ENCODE results near the gene RGL1. TPM values are rescaled to one million over a fixed set of nuclear protein-coding genes. Genes with fewer than 3 reads are reported as not detected.

RGL1 gene
- total RNA-seq, 1 experiment from 2014 or later, result 1.3 TPM

- DNase-seq (ENCODE audit: low read depth, low spot score) (no peak), ATAC-seq (no peak)
- H3K9ac ChIP-seq (ENCODE audit: low read length), result no peak overlapping the region
- ChIA-PET RAD21 (ENCODE audit: low non-redundant PET in 1 of 2, low total read pairs in 2 of 2, uncharacterized antibody in 2 of 2, unreplicated experiment in 2 of 2) (no interaction called here), CTCF (no interaction called here), POLR2A (no interaction called here)
- H2AFZ ChIP-seq (ENCODE audit: low read depth, low read length, poor library complexity, severe bottlenecking), result no peak overlapping the region
- H3K4me1 ChIP-seq (ENCODE audit: control insufficient read depth in 1 of 2, insufficient read depth in 2 of 2, low read length in 2 of 2), result no peaks in the 10 kb centered on the region
- H4K20me1 ChIP-seq (ENCODE audit: insufficient read depth), result no peaks in the 10 kb centered on the region
- BruUV-seq (replicated peaks), result no TSS peak
- no peaks in the 10 kb centered on the region for H3K9me2 ChIP-seq (ENCODE audit: insufficient read depth)
- no peaks in the 10 kb centered on the region for H3K79me2 ChIP-seq (ENCODE audit: insufficient read depth, low read length)
- H3K27ac ChIP-seq (ENCODE audit: low read depth, low read length), result no peak overlapping the region
- no peak for TF ChIP-seq REST (IDR thresholded peaks at IDR 0.05; ENCODE audit: low read depth)
- TF ChIP-seq ZNF274 (IDR thresholded peaks at IDR 0.05; ENCODE audit: low read depth, low read length), result no peak
- TF ChIP-seq JUND (IDR thresholded peaks at IDR 0.05), result no peak
- no peak for TF ChIP-seq CTCF (IDR thresholded peaks at IDR 0.05 in 2 of 3, conservative IDR thresholded peaks at IDR 0.05 in 1 of 3; ENCODE audit: borderline replicate concordance in 1 of 3, insufficient read depth in 1 of 3, low read depth in 2 of 3, low read length in 2 of 3)
- TF ChIP-seq FOSL1 (IDR thresholded peaks at IDR 0.05; ENCODE audit: low read depth), result no peak
- no peak for TF ChIP-seq EZH2 (IDR thresholded peaks at IDR 0.05)
- no peak for TF ChIP-seq EZH2phosphoT487 (IDR thresholded peaks at IDR 0.05; ENCODE audit: borderline replicate concordance)
- TF ChIP-seq ZBTB33 (IDR thresholded peaks at IDR 0.05; ENCODE audit: extremely low read depth, insufficient replicate concordance, low read length), result no peak
- TF ChIP-seq TCF7L2 (IDR thresholded peaks at IDR 0.05; ENCODE audit: borderline replicate concordance, extremely low read depth, insufficient read depth, insufficient read length), result no peak
- TF ChIP-seq ELF1 (IDR thresholded peaks at IDR 0.05; ENCODE audit: borderline replicate concordance, low read depth), result no peak
- H3K4me3 ChIP-seq (replicated peaks in 1 of 2; ENCODE audit: low read depth in 1 of 2, low read length in 2 of 2), result no peak overlapping the region
- intact Hi-C loops (cut with micrococcal nuclease), result no loop called here
- no peaks in the 10 kb centered on the region for H3K27me3 ChIP-seq (ENCODE audit: insufficient read depth, low read length)
- no peak overlapping the region for H3K4me2 ChIP-seq (ENCODE audit: low read length)
- no peaks in the 10 kb centered on the region; a peak in 1 of 4 replicates for H3K9me3 ChIP-seq (ENCODE audit: control insufficient read depth in 1 of 2, insufficient read depth in 1 of 2, low read depth in 1 of 2, low read length in 2 of 2)
- H3K36me3 ChIP-seq (ENCODE audit: control insufficient read depth in 1 of 2, insufficient read depth in 2 of 2, low read length in 2 of 2), result no peaks in the 10 kb centered on the region
Observed at GRCh38 chr1:183778045-183778444, 26.9 kb upstream of the RGL1 start.
